Jurkat, Clone E6-1 (cell line): Measurements from ENCODE around the gene PTTG1IP.
"Not testable (repeated sequence)": the region's sequence is repeated elsewhere in the genome, so short reads cannot be mapped to it uniquely, and the experiment has no call there.

Experiments used
- DNase-seq: peaks from one replicate; pipeline ENCODE4 v3.0.0-alpha.2; 2011; ENCODE audit warnings: low read depth, low spot score
- H3K4me3 ChIP-seq: 2 replicates; pipeline ENCODE4 v1.5.1; 2011; ENCODE audit warnings: mild to moderate bottlenecking, low read length, control low read depth, moderate library complexity

The PTTG1IP gene

GRCh38 chr21:44836666-44837471, 36.6 kb downstream of the PTTG1IP start:
- H3K4me3 ChIP-seq, result no peak overlapping the region

GRCh38 chr21:44836349-44836665, 37.2 kb downstream of the PTTG1IP start:
- DNase-seq, result no peak
- no peak overlapping the region for H3K4me3 ChIP-seq

More at GRCh38 chr21:44836666-44837471, 36.6 kb downstream of the PTTG1IP start:
- DNase-seq, result no peak

GRCh38 chr21:44835647-44835973, 37.9 kb downstream of the PTTG1IP start:
- DNase-seq, result no peak
- H3K4me3 ChIP-seq, result no peak overlapping the region

- DNase-seq, result no peak
- H3K4me3 ChIP-seq, result no peak overlapping the region
Measured at GRCh38 chr21:44834951-44835646, 38.4 kb downstream of the PTTG1IP start.

- H3K4me3 ChIP-seq, result no peak overlapping the region
- no peak for DNase-seq
Measured at GRCh38 chr21:44834231-44834950, 39.1 kb downstream of the PTTG1IP start.

- no peak overlapping the region for H3K4me3 ChIP-seq
- no peak for DNase-seq
Measured at GRCh38 chr21:44833663-44834062, 39.8 kb downstream of the PTTG1IP start.

GRCh38 chr21:44832516-44833255, 40.8 kb downstream of the PTTG1IP start:
- not testable (repeated sequence) for DNase-seq, H3K4me3 ChIP-seq

GRCh38 chr21:44831227-44831860, 42.1 kb downstream of the PTTG1IP start:
- H3K4me3 ChIP-seq, result no peak overlapping the region
- DNase-seq, result no peak

GRCh38 chr21:44829507-44830092, 43.9 kb downstream of the PTTG1IP start:
- no peak for DNase-seq
- no peak overlapping the region for H3K4me3 ChIP-seq

- DNase-seq, result no peak
- H3K4me3 ChIP-seq, result no peak overlapping the region
Measured at GRCh38 chr21:44828362-44829056, 45.0 kb downstream of the PTTG1IP start.

GRCh38 chr21:44823179-44823660, 50.3 kb downstream of the PTTG1IP start:
- no peak for DNase-seq
- no peak overlapping the region for H3K4me3 ChIP-seq

GRCh38 chr21:44822484-44823178, 50.9 kb downstream of the PTTG1IP start:
- no peak for DNase-seq
- no peak overlapping the region for H3K4me3 ChIP-seq

- no peak for DNase-seq
- H3K4me3 ChIP-seq, result no peak overlapping the region
Measured at GRCh38 chr21:44820851-44821250, 52.6 kb downstream of the PTTG1IP start.

GRCh38 chr21:44819283-44820243, 53.9 kb downstream of the PTTG1IP start:
- H3K4me3 ChIP-seq, result no peak overlapping the region
- no peak for DNase-seq

- H3K4me3 ChIP-seq, result peak overlapping the region; percentile 52
- DNase-seq, result no peak
Measured at GRCh38 chr21:44818640-44819011, 54.9 kb downstream of the PTTG1IP start.

GRCh38 chr21:44817914-44818639, 55.4 kb downstream of the PTTG1IP start, which contains the start of gene SUMO3:
SUMO3 (minus strand) TSS chr21:44818062; CDS start chr21:44817968, 94 bp downstream.
- peak within 1 kb of the TSS; percentile 67 for H3K4me3 ChIP-seq
- DNase-seq, result peak; percentile 73
